Measurements from ENCODE around the gene CT45A2. TPM values are rescaled to one million over a fixed set of nuclear protein-coding genes. Genes with fewer than 3 reads are reported as not detected.

Gene CT45A2
- not detected in 2 replicates for total RNA-seq

GRCh38 chrX:135819912-135820311 lies at the start of gene CT45A2:
Gene CT45A2 (minus strand): TSS chrX:135820012. CDS start chrX:135816265, 3,747 bp downstream.

GRCh38 chrX:135854438-135854837 lies 34.6 kb upstream of the CT45A2 start, which contains the start of gene CT45A8:
Gene CT45A8 (minus strand): TSS chrX:135854538. CDS start chrX:135850783, 3,755 bp downstream.

DNA sequence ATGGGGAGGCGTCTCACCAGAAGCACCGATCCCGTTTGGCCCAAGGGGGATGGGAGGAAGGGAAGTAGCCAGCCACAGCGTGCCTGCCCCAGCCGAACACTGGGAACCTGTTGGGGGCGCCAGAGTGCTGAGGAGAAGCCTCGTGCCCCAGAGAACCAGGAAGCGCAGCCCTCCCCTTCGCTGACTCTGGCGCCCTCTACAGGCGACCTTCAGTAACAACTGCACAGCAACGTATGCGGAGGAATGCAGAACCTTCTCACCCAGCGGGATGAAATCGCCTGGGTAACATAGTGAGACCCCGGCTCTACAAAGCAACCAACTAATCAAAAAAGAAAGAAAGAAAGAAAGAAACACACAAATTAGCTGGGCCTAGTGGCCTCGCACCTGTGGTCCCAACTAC lies 17.4 kb upstream of the CT45A2 start, which contains the start of gene CT45A7:
TSS of gene CT45A7 (minus strand) at position 101 of the 400 bp plus-strand sequence. CDS start 3,747 bp downstream, outside the sequence.

GRCh38 chrX:135802687-135803086 lies 17.1 kb downstream of the CT45A2 start, which contains the start of gene CT45A6:
Gene CT45A6 (minus strand): TSS chrX:135802787. CDS start chrX:135798993, 3,794 bp downstream.

DNA sequence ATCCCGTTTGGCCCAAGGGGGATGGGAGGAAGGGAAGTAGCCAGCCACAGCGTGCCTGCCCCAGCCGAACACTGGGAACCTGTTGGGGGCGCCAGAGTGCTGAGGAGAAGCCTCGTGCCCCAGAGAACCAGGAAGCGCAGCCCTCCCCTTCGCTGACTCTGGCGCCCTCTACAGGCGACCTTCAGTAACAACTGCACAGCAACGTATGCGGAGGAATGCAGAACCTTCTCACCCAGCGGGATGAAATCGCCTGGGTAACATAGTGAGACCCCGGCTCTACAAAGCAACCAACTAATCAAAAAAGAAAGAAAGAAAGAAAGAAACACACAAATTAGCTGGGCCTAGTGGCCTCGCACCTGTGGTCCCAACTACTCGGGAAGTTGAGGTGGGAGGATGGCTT lies 34.4 kb downstream of the CT45A2 start, which contains the start of gene CT45A5:
TSS of gene CT45A5 (minus strand) at position 101 of the 400 bp plus-strand sequence. CDS start 3,774 bp downstream, outside the sequence.

DNA sequence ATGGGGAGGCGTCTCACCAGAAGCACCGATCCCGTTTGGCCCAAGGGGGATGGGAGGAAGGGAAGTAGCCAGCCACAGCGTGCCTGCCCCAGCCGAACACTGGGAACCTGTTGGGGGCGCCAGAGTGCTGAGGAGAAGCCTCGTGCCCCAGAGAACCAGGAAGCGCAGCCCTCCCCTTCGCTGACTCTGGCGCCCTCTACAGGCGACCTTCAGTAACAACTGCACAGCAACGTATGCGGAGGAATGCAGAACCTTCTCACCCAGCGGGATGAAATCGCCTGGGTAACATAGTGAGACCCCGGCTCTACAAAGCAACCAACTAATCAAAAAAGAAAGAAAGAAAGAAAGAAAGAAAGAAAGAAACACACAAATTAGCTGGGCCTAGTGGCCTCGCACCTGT lies 51.7 kb downstream of the CT45A2 start, which contains the start of gene CT45A3:
TSS of gene CT45A3 (minus strand) at position 101 of the 400 bp plus-strand sequence. CDS start 3,747 bp downstream, outside the sequence.

Other genes with a start within 250 kb of the CT45A2 start
- not detected in 2 replicates for gene CT45A1, start 106.4 kb downstream of the CT45A2 start, total RNA-seq
- gene CT45A3, start 51.8 kb downstream of the CT45A2 start, total RNA-seq = not detected in 2 replicates
- gene CT45A5, start 34.5 kb downstream of the CT45A2 start, total RNA-seq = not detected in 2 replicates
- not detected in 2 replicates for gene CT45A6, start 17.2 kb downstream of the CT45A2 start, total RNA-seq
- gene CT45A7, start 17.3 kb upstream of the CT45A2 start, total RNA-seq = not detected in 2 replicates
- gene CT45A8, start 34.5 kb upstream of the CT45A2 start, total RNA-seq = not detected in 2 replicates
- gene CT45A9, start 51.8 kb upstream of the CT45A2 start, total RNA-seq = not detected in 2 replicates
- not detected in 2 replicates for gene CT45A10, start 73.4 kb upstream of the CT45A2 start, total RNA-seq
- gene SAGE1, start 73.7 kb upstream of the CT45A2 start, total RNA-seq = not detected in 2 replicates
- gene MMGT1, start 154.0 kb upstream of the CT45A2 start, total RNA-seq = 37.7 and 39.3 TPM in 2 replicates
- 25.0 and 27.0 TPM in 2 replicates for gene SLC9A6, start 165.4 kb upstream of the CT45A2 start, total RNA-seq

Data from articular chondrocyte of knee joint (primary cell).